Panc1 (cell line): Measurements from ENCODE around the gene ZNF831. TPM values are rescaled to one million over a fixed set of nuclear protein-coding genes. Genes with fewer than 3 reads are reported as not detected.

Source experiments
- ATAC-seq: fragments of 200-7000 bp; cut with Tn5 transposase; 2 replicates; pipeline ENCODE4 v1.9.1; 2020; ENCODE audit warnings: mild to moderate bottlenecking, moderate library complexity
- BruUV-seq: library from RNA; stranded (reverse); fragments of 400-500 nt; replicated peaks from 2 replicates; lab custom pipeline; 2021; lab: Mats Ljungman, UMichigan
- CTCF ChIA-PET: fragments of 300-600 bp; sonication (Branson Sonifier 250); formaldehyde crosslinking; loops from one replicate; lab custom pipeline; 2022; ENCODE audit warnings: antibody characterized with exemption; lab: Charles Lee
- POLR2A ChIA-PET: fragments of 300-600 bp; sonication (Branson Sonifier 250); formaldehyde crosslinking; loops from one replicate; lab custom pipeline; 2022; ENCODE audit warnings: antibody characterized with exemption; lab: Charles Lee
- DNase-seq: peaks from one replicate; pipeline ENCODE4 v3.0.0-alpha.2; 2010; ENCODE audit warnings: low read depth, low spot score
- H3K27ac ChIP-seq: 2 replicates; pipeline ENCODE4 v1.5.1; 2011; ENCODE audit warnings: mild to moderate bottlenecking, low read length, inconsistent platforms
- H3K27me3 ChIP-seq: fragments of 200-500 bp; sonication (Bioruptor generic); 2 replicates; pipeline ENCODE4 v1.6.0; 2014; ENCODE audit warnings: low read length, inconsistent platforms; ENCODE audit not compliant: control insufficient read depth, insufficient read depth
- H3K36me3 ChIP-seq: fragments of 200-500 bp; sonication (Bioruptor generic); 2 replicates; pipeline ENCODE4 v1.5.1; 2014; ENCODE audit warnings: inconsistent platforms, mild to moderate bottlenecking, low read length, moderate library complexity; ENCODE audit not compliant: control insufficient read depth, insufficient read depth
- H3K4me1 ChIP-seq: 2 replicates; pipeline ENCODE4 v1.5.1; 2011; ENCODE audit warnings: inconsistent platforms, mild to moderate bottlenecking, low read length, moderate library complexity; ENCODE audit not compliant: control insufficient read depth, insufficient read depth
- H3K4me3 ChIP-seq, 2 experiments: 2 replicates each; pipeline ENCODE4 v1.5.1; 2011 to 2012; ENCODE audit warnings: low read depth in 2 of 2, low read length in 2 of 2, mild to moderate bottlenecking in 2 of 2, inconsistent platforms in 1 of 2, moderate library complexity in 1 of 2
- H3K9me3 ChIP-seq: fragments of 200-500 bp; sonication (Bioruptor generic); 2 replicates; pipeline ENCODE4 v1.5.1; 2014; ENCODE audit warnings: low read depth, mild to moderate bottlenecking, inconsistent platforms, low read length, moderate library complexity; ENCODE audit not compliant: control insufficient read depth, insufficient read depth
- POLR2AphosphoS5 ChIP-seq: IDR thresholded peaks from 2 replicates; pipeline ENCODE4 v1.6.1; 2012; ENCODE audit warnings: mild to moderate bottlenecking, low read depth, low read length, moderate library complexity
- SIN3A ChIP-seq: IDR thresholded peaks from 2 replicates; pipeline ENCODE4 v1.6.1; 2012; ENCODE audit warnings: low read depth, mild to moderate bottlenecking, low read length, moderate library complexity, borderline replicate concordance; ENCODE audit not compliant: insufficient read depth
- TCF7L2 ChIP-seq: IDR thresholded peaks from 2 replicates; pipeline ENCODE4 v1.6.1; 2011; ENCODE audit warnings: mild to moderate bottlenecking, low read depth, low read length, inconsistent platforms
- in situ Hi-C: cut with HindIII; loops from 2 replicates; pipeline ENCODE4 v1.10.0; 2016; ENCODE audit warnings: low sequenced_read_pairs, low pct_unique_long_range_greater_than_20kb
- intact Hi-C: fragments of 100-400 bp; cut with micrococcal nuclease; formaldehyde crosslinking; loops from one replicate; pipeline ENCODE4 v1.10.0; 2022; ENCODE audit not compliant: unreplicated experiment
- total RNA-seq: library from RNA; stranded (reverse); gene quantifications from one replicate; pipeline ENCODE4 v1.2.1, GENCODE V29; 2021; ENCODE audit not compliant: unreplicated experiment
- TF ChIP-seq, protein P1 (sequence below): fragments of 450-650 bp; IDR thresholded peaks from 2 replicates; pipeline ENCODE4 v1.5.1; 2017; ENCODE audit warnings: mild to moderate bottlenecking
- TF ChIP-seq, protein P2 (sequence below), 2 experiments: IDR thresholded peaks; 2 replicates each; pipeline ENCODE4 v1.6.1; 2011 to 2012; ENCODE audit warnings: low read depth in 2 of 2, control low read depth in 1 of 2, low read length in 1 of 2, mild to moderate bottlenecking in 1 of 2, moderate library complexity in 1 of 2; ENCODE audit not compliant: insufficient read depth in 1 of 2

Gene ZNF831
- total RNA-seq, 1 experiment from 2014 or later: 0.03 TPM

DNA sequence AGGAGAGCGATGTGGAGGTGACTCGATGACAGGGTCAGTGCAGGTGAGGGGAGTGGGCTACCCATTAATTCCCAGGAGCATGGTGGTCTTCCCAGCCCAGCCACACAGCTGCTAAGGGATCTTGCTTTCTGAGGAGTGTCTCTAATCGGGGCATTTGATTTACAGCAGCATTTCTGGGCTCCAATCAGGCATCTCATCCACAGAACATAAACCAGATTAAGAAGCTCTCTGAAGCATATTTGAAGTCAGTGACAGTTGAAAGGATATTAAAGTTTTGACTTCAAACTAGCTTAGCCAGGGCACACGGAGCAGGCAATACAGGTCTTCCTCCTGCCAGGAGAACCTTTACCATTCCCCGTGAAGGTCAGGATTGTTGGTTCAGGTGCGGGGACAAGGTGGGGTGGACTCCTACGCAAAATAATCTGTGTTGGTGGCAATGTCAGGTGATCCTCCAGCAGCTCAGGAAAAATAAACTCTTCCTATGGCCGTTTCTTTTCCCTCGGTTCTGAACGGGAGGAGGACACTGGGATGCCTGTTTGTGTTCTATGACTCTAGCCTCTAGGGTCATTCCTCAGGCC, 39.9 kb upstream of the ZNF831 start:
- ATAC-seq (no peak), DNase-seq (no peak)
- intact Hi-C loops (no loop called here), in situ Hi-C loops (no loop called here)
- Histone ChIP-seq H3K9me3 (no peaks in the 10 kb centered on the region), H3K27ac (no peak overlapping the region), H3K4me1 (no peaks in the 10 kb centered on the region), H3K4me3 (no peak overlapping the region), H3K36me3 (no peaks in the 10 kb centered on the region), H3K27me3 (peaks cover 8% of the 10 kb centered on the region)
- no TSS peak for BruUV-seq
- TF ChIP-seq, protein P1, sequence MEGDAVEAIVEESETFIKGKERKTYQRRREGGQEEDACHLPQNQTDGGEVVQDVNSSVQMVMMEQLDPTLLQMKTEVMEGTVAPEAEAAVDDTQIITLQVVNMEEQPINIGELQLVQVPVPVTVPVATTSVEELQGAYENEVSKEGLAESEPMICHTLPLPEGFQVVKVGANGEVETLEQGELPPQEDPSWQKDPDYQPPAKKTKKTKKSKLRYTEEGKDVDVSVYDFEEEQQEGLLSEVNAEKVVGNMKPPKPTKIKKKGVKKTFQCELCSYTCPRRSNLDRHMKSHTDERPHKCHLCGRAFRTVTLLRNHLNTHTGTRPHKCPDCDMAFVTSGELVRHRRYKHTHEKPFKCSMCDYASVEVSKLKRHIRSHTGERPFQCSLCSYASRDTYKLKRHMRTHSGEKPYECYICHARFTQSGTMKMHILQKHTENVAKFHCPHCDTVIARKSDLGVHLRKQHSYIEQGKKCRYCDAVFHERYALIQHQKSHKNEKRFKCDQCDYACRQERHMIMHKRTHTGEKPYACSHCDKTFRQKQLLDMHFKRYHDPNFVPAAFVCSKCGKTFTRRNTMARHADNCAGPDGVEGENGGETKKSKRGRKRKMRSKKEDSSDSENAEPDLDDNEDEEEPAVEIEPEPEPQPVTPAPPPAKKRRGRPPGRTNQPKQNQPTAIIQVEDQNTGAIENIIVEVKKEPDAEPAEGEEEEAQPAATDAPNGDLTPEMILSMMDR: no peak
- TF ChIP-seq SIN3A: no peak
- no peak for TF ChIP-seq POLR2AphosphoS5
- TF ChIP-seq, protein P2, sequence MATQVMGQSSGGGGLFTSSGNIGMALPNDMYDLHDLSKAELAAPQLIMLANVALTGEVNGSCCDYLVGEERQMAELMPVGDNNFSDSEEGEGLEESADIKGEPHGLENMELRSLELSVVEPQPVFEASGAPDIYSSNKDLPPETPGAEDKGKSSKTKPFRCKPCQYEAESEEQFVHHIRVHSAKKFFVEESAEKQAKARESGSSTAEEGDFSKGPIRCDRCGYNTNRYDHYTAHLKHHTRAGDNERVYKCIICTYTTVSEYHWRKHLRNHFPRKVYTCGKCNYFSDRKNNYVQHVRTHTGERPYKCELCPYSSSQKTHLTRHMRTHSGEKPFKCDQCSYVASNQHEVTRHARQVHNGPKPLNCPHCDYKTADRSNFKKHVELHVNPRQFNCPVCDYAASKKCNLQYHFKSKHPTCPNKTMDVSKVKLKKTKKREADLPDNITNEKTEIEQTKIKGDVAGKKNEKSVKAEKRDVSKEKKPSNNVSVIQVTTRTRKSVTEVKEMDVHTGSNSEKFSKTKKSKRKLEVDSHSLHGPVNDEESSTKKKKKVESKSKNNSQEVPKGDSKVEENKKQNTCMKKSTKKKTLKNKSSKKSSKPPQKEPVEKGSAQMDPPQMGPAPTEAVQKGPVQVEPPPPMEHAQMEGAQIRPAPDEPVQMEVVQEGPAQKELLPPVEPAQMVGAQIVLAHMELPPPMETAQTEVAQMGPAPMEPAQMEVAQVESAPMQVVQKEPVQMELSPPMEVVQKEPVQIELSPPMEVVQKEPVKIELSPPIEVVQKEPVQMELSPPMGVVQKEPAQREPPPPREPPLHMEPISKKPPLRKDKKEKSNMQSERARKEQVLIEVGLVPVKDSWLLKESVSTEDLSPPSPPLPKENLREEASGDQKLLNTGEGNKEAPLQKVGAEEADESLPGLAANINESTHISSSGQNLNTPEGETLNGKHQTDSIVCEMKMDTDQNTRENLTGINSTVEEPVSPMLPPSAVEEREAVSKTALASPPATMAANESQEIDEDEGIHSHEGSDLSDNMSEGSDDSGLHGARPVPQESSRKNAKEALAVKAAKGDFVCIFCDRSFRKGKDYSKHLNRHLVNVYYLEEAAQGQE (IDR thresholded peaks at IDR 0.05; ENCODE audit: insufficient read depth in 1 of 2, low read depth in 2 of 2, low read length in 1 of 2): no peak
- no peak for TF ChIP-seq TCF7L2
- ChIA-PET CTCF (interaction anchor here (0.7 kb wide), 1 partner anchor 18 kb away, joined by 12 read pairs; no protein-coding TSS in a partner anchor), POLR2A (no interaction called here)

- TF ChIP-seq POLR2AphosphoS5: no peak
- TF ChIP-seq, protein P1: no peak
- no peak for TF ChIP-seq TCF7L2
- TF ChIP-seq SIN3A: no peak
- TF ChIP-seq, protein P2 (IDR thresholded peaks at IDR 0.05; ENCODE audit: insufficient read depth in 1 of 2, low read depth in 2 of 2, low read length in 1 of 2): no peak
- Histone ChIP-seq H3K27me3 (peaks cover 4% of the 10 kb centered on the region), H3K4me1 (no peaks in the 10 kb centered on the region), H3K9me3 (no peaks in the 10 kb centered on the region), H3K27ac (no peak overlapping the region), H3K4me3 (no peak overlapping the region), H3K36me3 (no peaks in the 10 kb centered on the region)
- BruUV-seq: no TSS peak
- ChIA-PET POLR2A (no interaction called here), CTCF (interaction anchor here (0.7 kb wide), 1 partner anchor 18 kb away, joined by 12 read pairs; no protein-coding TSS in a partner anchor)
- no peak for ATAC-seq
- DNase-seq: no peak
- intact Hi-C loops: no loop called here
- in situ Hi-C loops: no loop called here
These were observed 39.2 kb upstream of the ZNF831 start for GRCh38 chr20:59124296-59125029.
